ENCODE measurements around the gene LTK. TPM values are rescaled to one million over a fixed set of nuclear protein-coding genes. Genes with fewer than 3 reads are reported as not detected.

LTK gene
- total RNA-seq, 1 experiment from 2014 or later: 9.2 TPM

DNA sequence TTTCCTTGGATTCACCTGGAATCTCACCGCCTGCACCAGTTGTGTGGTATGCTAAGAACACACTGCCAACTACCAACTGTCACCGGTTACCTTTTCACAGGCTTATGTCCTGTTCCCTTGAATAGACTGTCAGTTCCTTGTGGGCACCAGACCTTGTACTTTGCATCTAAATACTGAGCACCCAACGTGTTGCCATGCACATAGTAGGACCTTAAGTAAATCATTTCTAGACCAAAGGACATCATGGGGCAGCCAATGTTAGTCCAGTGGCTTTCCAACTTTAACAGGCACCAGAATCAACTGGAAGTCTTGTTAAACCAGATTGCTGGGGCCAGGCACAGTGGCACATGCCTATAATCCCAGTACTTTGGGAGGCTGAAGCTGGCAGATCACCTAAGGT is 31.6 kb upstream of the LTK start (continued):
- TF ChIP-seq SIN3A (IDR thresholded peaks at IDR 0.05; ENCODE audit: low read depth): no peak
- TF ChIP-seq POLR2A (IDR thresholded peaks at IDR 0.05; ENCODE audit: borderline replicate concordance, extremely low read depth, insufficient read depth, insufficient read length): no peak
- TF ChIP-seq YY1 (IDR thresholded peaks at IDR 0.05; ENCODE audit: extremely low read depth, insufficient replicate concordance, low read depth, low read length): no peak
- TF ChIP-seq, protein P1, sequence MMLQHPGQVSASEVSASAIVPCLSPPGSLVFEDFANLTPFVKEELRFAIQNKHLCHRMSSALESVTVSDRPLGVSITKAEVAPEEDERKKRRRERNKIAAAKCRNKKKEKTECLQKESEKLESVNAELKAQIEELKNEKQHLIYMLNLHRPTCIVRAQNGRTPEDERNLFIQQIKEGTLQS (IDR thresholded peaks at IDR 0.05): no peak
- TF ChIP-seq SP1 (IDR thresholded peaks at IDR 0.05; ENCODE audit: low read depth): no peak
- no peak for TF ChIP-seq POLR2AphosphoS5 (IDR thresholded peaks at IDR 0.05; ENCODE audit: low read depth, low read length)
- TF ChIP-seq EZH2 (IDR thresholded peaks at IDR 0.05): no peak
- TF ChIP-seq FOSL1 (IDR thresholded peaks at IDR 0.05; ENCODE audit: low read depth): no peak

DNA sequence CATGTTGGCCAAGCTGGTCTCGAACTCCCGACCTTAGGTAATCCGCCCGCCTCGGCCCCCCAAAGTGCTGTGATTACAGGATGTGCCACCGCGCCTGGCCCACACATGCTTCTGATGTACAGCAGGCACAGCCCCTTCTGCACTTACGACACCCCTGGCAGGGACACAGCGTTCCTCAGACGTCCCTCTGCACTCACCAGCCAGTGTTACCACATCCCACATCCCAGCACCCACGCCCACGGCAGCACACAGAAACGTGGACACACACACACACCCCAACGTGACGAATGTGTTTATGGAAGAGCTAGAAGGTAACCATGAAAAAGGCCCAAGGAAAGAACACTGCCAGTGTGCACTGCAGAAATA is 31.0 kb upstream of the LTK start:
- H3K4me3 ChIP-seq (replicated peaks in 1 of 2; ENCODE audit: low read depth in 1 of 2, low read length in 2 of 2): peak overlapping the region; percentile 97 to 98
- BruUV-seq (replicated peaks): TSS peak; percentile 81
- no peaks in the 10 kb centered on the region for H3K9me2 ChIP-seq (ENCODE audit: insufficient read depth)
- intact Hi-C loops (cut with micrococcal nuclease): no loop called here
- no peaks in the 10 kb centered on the region for H3K36me3 ChIP-seq (ENCODE audit: control insufficient read depth in 1 of 2, insufficient read depth in 2 of 2, low read length in 2 of 2)
- peaks cover 22% of the 10 kb centered on the region; the same call in 1 of the 2 replicates for H3K79me2 ChIP-seq (ENCODE audit: insufficient read depth, low read length)
- peak overlapping the region; percentile 88 for H3K9ac ChIP-seq (ENCODE audit: low read length)
- H3K9me3 ChIP-seq (ENCODE audit: control insufficient read depth in 1 of 2, insufficient read depth in 1 of 2, low read depth in 1 of 2, low read length in 2 of 2): no peaks in the 10 kb centered on the region
- ATAC-seq: no peak
- no peaks in the 10 kb centered on the region for H3K27me3 ChIP-seq (ENCODE audit: insufficient read depth, low read length)
- H3K27ac ChIP-seq (ENCODE audit: low read depth, low read length): peak overlapping the region; percentile 75; the same call in 1 of the 2 replicates
- RAD21 ChIA-PET (ENCODE audit: low non-redundant PET in 1 of 2, low total read pairs in 2 of 2, uncharacterized antibody in 2 of 2, unreplicated experiment in 2 of 2): no interaction called here
- DNase-seq (ENCODE audit: low read depth, low spot score): no peak
- POLR2A ChIA-PET: interaction anchor here (0.6 to 1.4 kb wide), 8 partner anchors 14 to 1067 kb away, joined by 3 to 6 read pairs (median 4); partner anchors contain the start of genes LTK and TYRO3
- H3K4me1 ChIP-seq (ENCODE audit: control insufficient read depth in 1 of 2, insufficient read depth in 2 of 2, low read length in 2 of 2): peaks cover 7 to 28% of the 10 kb centered on the region in 2 experiments
- H4K20me1 ChIP-seq (ENCODE audit: insufficient read depth): no peaks in the 10 kb centered on the region
- CTCF ChIA-PET: interaction anchor here (1.4 to 1.7 kb wide), 2 partner anchors 13 to 79 kb away, joined by 4 to 8 read pairs; no protein-coding TSS in a partner anchor
- peak overlapping the region; percentile 86 for H3K4me2 ChIP-seq (ENCODE audit: low read length)
- H2AFZ ChIP-seq (ENCODE audit: low read depth, low read length, poor library complexity, severe bottlenecking): no peak overlapping the region
- TF ChIP-seq POLR2A (IDR thresholded peaks at IDR 0.05; ENCODE audit: borderline replicate concordance, extremely low read depth, insufficient read depth, insufficient read length) (no peak), POLR2AphosphoS5 (IDR thresholded peaks at IDR 0.05; ENCODE audit: low read depth, low read length) (no peak)
- TF ChIP-seq, protein P2, sequence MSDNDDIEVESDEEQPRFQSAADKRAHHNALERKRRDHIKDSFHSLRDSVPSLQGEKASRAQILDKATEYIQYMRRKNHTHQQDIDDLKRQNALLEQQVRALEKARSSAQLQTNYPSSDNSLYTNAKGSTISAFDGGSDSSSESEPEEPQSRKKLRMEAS (IDR thresholded peaks at IDR 0.05): no peak
- TF ChIP-seq, protein P1 (IDR thresholded peaks at IDR 0.05): no peak

All from HCT116 (cell line).